B cell (primary cell): Measurements from ENCODE around the gene PCBP3.

Source experiments
- CTCF ChIP-seq: fragments of 200-600 bp; IDR thresholded peaks from one replicate; pipeline ENCODE4 v1.8.0; 2022; ENCODE audit warnings: antibody characterized with exemption, mild to moderate bottlenecking
- EZH2 ChIP-seq: IDR thresholded peaks from 2 replicates; pipeline ENCODE4 v1.6.1; 2012; ENCODE audit warnings: borderline replicate concordance, low read depth, mild to moderate bottlenecking, moderate library complexity, low read length; ENCODE audit not compliant: insufficient read depth, poor library complexity, severe bottlenecking

GRCh38 chr21:45887120-45887611 is 243.6 kb downstream of the PCBP3 start:
- TF ChIP-seq CTCF (no peak), EZH2 (no peak)
